HepG2 (cell line): ENCODE results near the gene FAM174C. TPM values are rescaled to one million over a fixed set of nuclear protein-coding genes. Genes with fewer than 3 reads are reported as not detected.
A peak's percentile ranks its signal among the peaks of the same experiment; 100 is the strongest.

Source experiments
- ATAC-seq: fragments of 200-7000 bp; cut with Tn5 transposase; 3 replicates; pipeline ENCODE4 v1.9.1; 2020; ENCODE audit warnings: mild to moderate bottlenecking, moderate library complexity
- BruUV-seq: library from RNA; stranded (reverse); fragments of 400-500 nt; replicated peaks from 2 replicates; lab custom pipeline; 2021; lab: Mats Ljungman, UMichigan
- CTCF ChIA-PET: fragments of 300-600 bp; formaldehyde crosslinking; extraction: SDS; loops from one replicate; lab custom pipeline; 2021; ENCODE audit warnings: low total read pairs, inconsistent platforms, low intra/inter-chr PET ratio; lab: Yijun Ruan, JAX
- POLR2A ChIA-PET: fragments of 350-600 bp; sonication (Branson Sonifier 250); formaldehyde crosslinking; loops from one replicate; lab custom pipeline; 2020; ENCODE audit warnings: antibody characterized with exemption, inconsistent platforms; lab: Yijun Ruan, JAX
- DNase-seq: peaks from one replicate; pipeline ENCODE4 v3.0.0-alpha.2; 2015; ENCODE audit warnings: low spot score
- FAIRE-seq: peaks from 3 replicates; lab custom pipeline; 2011; peaks lifted over from hg19 to GRCh38; lab: Jason Lieb, UNC
- H2AFZ ChIP-seq: one replicate; pipeline ENCODE4 v1.6.1; 2011; ENCODE audit warnings: low read length, inconsistent platforms
- H3K27ac ChIP-seq: fragments of 300-600 bp; 3 replicates; pipeline ENCODE4 v1.8.0; 2011; ENCODE audit warnings: mixed run types, mild to moderate bottlenecking, mixed read lengths, low read length, inconsistent platforms; ENCODE audit not compliant: insufficient read depth; ENCODE audit errors: extremely low read length
- H3K27me3 ChIP-seq, 2 experiments: fragments of 200-600 bp in 1 of 2; 2 replicates in 1 of 2; 3 replicates in 1 of 2; pipeline versions ENCODE4 v1.6.0 to v1.8.0; 2011; ENCODE audit warnings: low read length in 2 of 2, mild to moderate bottlenecking in 2 of 2, moderate library complexity in 2 of 2, inconsistent platforms in 1 of 2; ENCODE audit not compliant: insufficient read depth in 2 of 2, control insufficient read depth in 1 of 2
- H3K36me3 ChIP-seq, 2 experiments: fragments of 200-600 bp in 1 of 2; replicated peaks in 1 of 2; 2 replicates in 1 of 2; 3 replicates in 1 of 2; pipeline versions ENCODE4 v1.5.1 to v1.8.0; 2011; ENCODE audit warnings: low read length in 2 of 2, inconsistent platforms in 1 of 2; ENCODE audit not compliant: insufficient read depth in 2 of 2, control insufficient read depth in 1 of 2
- H3K4me1 ChIP-seq: 2 replicates; pipeline ENCODE4 v1.5.1; 2012; ENCODE audit warnings: low read length, inconsistent platforms; ENCODE audit not compliant: insufficient read depth
- H3K4me2 ChIP-seq: 2 replicates; pipeline ENCODE4 v1.6.0; 2011; ENCODE audit warnings: low read depth, low read length, inconsistent platforms
- H3K4me3 ChIP-seq, 3 experiments: fragments of 200-600 bp in 1 of 3; sonication (generic), shearing (Covaris generic) in 1 of 3; replicated peaks in 1 of 3; 2 replicates each; pipeline ENCODE4 v1.5.1; 2011 to 2016; ENCODE audit warnings: low read length in 3 of 3, inconsistent platforms in 2 of 3, low read depth in 2 of 3, mild to moderate bottlenecking in 2 of 3, control low read depth in 1 of 3, mixed read lengths in 1 of 3; ENCODE audit not compliant: insufficient read depth in 1 of 3
- H3K79me2 ChIP-seq: one replicate; pipeline ENCODE4 v1.6.1; 2011; ENCODE audit warnings: low read length, inconsistent platforms; ENCODE audit not compliant: insufficient read depth
- H3K9ac ChIP-seq: 2 replicates; pipeline ENCODE4 v1.6.0; 2011; ENCODE audit warnings: mild to moderate bottlenecking, low read depth, low read length, inconsistent platforms; ENCODE audit not compliant: insufficient read depth
- H3K9me3 ChIP-seq: 2 replicates; pipeline ENCODE4 v1.5.1; 2012; ENCODE audit warnings: mild to moderate bottlenecking, low read length
- H4K20me1 ChIP-seq: 2 replicates; pipeline ENCODE4 v1.6.0; 2011; ENCODE audit warnings: inconsistent platforms, mild to moderate bottlenecking, low read length, moderate library complexity; ENCODE audit not compliant: insufficient read depth
- PAXIP1 ChIP-seq: sonication (generic); formaldehyde crosslinking; conservative IDR thresholded peaks from 2 replicates; pipeline ENCODE4 v1.4.0; 2020; ENCODE audit warnings: mild to moderate bottlenecking, missing genetic modification reagents, moderate library complexity
- RBAK ChIP-seq: sonication (generic); formaldehyde crosslinking; IDR thresholded peaks from 2 replicates; pipeline ENCODE4 v1.5.1; 2020; ENCODE audit warnings: mild to moderate bottlenecking, missing genetic modification reagents
- RCOR2 ChIP-seq: IDR thresholded peaks from 2 replicates; pipeline ENCODE4 v1.6.1; 2016; ENCODE audit warnings: missing biosample characterization, missing genetic modification reagents
- SAP130 ChIP-seq: IDR thresholded peaks from 2 replicates; pipeline ENCODE4 v1.6.1; 2016; ENCODE audit warnings: low read depth
- ZFP36 ChIP-seq: fragments of 150-350 bp; IDR thresholded peaks from 2 replicates; pipeline ENCODE4 v1.6.1; 2018; ENCODE audit warnings: borderline replicate concordance, low read length, low read depth; ENCODE audit not compliant: partially characterized antibody
- ZFP91 ChIP-seq: sonication (generic); formaldehyde crosslinking; IDR thresholded peaks from 2 replicates; pipeline ENCODE4 v1.9.0; 2022; ENCODE audit warnings: missing genetic modification reagents, mild to moderate bottlenecking, borderline replicate concordance
- ZNF720 ChIP-seq: sonication (generic); formaldehyde crosslinking; IDR thresholded peaks from 2 replicates; pipeline ENCODE4 v1.4.0; 2020; ENCODE audit warnings: missing genetic modification reagents
- ZNF776 ChIP-seq: sonication (generic); formaldehyde crosslinking; IDR thresholded peaks from 2 replicates; pipeline ENCODE4 v1.4.0; 2020; ENCODE audit warnings: mild to moderate bottlenecking, missing genetic modification reagents
- WGBS: methylation state at CpG from one replicate; pipeline ENCODE4 v1.1.6; 2017; ENCODE audit warnings: low lambda C conversion rate; 5-methylcytosine and 5-hydroxymethylcytosine counted together
- in situ Hi-C: cut with HindIII; loops from 2 replicates; pipeline ENCODE4 v1.10.0; 2017; ENCODE audit warnings: low pct_unique_long_range_greater_than_20kb; ENCODE audit not compliant: extremely low pct_ligation_motif_present
- intact Hi-C: fragments of 100-400 bp; cut with micrococcal nuclease; formaldehyde crosslinking; loops from one replicate; pipeline ENCODE4 v1.10.0; 2022; ENCODE audit not compliant: unreplicated experiment
- polyA plus RNA-seq, 8 experiments: library from polyadenylated mRNA; depleted of rRNA in 3 of 8; stranded (reverse) in 7 of 8; unstranded in 1 of 8; fragments of >200 nt; fragmentation: Illumina TruSeq in 4 of 8; extraction: Trizol in 4 of 8; gene quantifications; 2 replicates each; pipeline versions ENCODE4 v1.2.1 to v1.2.3, GENCODE V29; 2011 to 2016; ENCODE audit warnings: low read depth in 4 of 8, missing spikeins in 1 of 8, mixed read lengths in 1 of 8; ENCODE audit not compliant: insufficient read depth in 1 of 8
- total RNA-seq, 5 experiments: library from RNA; depleted of rRNA; stranded (reverse); fragments of >200 nt; fragmentation: Illumina TruSeq; extraction: Trizol; gene quantifications; 2 replicates each; pipeline ENCODE4 v1.2.3, GENCODE V29; 2016; ENCODE audit warnings: low read depth in 1 of 5
- TF ChIP-seq, protein P1 (sequence below), 2 experiments: sonication (generic) in 1 of 2; formaldehyde crosslinking in 1 of 2; IDR thresholded peaks; 2 replicates each; pipeline versions ENCODE4 v1.5.1 to v1.6.1; 2011 to 2020; ENCODE audit warnings: borderline replicate concordance in 1 of 2, low read depth in 1 of 2, low read length in 1 of 2, mild to moderate bottlenecking in 1 of 2, missing genetic modification reagents in 1 of 2, moderate library complexity in 1 of 2

FAM174C gene
- total and polyA plus RNA-seq, 2 of the 13 experiments (the other 11 are each of a cell fraction or from before 2014, with no cell fraction given): 19.5 to 31.3 TPM

DNA sequence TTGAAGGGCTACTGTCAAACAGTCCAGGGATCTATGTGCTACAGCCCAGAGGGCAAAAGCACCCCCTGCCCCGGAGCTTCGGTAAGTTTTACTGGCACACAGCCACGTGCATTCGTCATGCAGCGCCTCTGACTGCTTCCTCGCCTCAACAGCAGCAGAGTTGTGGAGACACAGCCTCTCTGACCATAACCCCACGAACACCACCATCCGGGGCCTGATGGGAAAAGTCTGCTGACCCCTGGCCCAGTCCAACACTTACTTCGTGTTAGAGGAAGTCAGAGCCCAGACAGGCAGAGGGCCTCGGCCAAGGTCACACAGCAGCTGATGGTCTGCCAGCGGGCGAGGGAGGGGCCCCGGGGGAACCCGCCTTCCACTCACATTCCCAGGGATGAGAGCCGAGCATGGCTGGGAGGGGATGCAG lies 42.7 kb upstream of the FAM174C start (continued):
- TF ChIP-seq PAXIP1 (CRISPR knock-in tag) (0 out of 2 replicates have a peak, but pooled peaks have one; percentile 24), RCOR2 (CRISPR knock-in tag) (0 out of 2 replicates have a peak, but pooled peaks have one; percentile 28), ZFP36 (peak; percentile 67), SAP130 (peak; percentile 36; the same call in 1 of the 2 replicates)

DNA sequence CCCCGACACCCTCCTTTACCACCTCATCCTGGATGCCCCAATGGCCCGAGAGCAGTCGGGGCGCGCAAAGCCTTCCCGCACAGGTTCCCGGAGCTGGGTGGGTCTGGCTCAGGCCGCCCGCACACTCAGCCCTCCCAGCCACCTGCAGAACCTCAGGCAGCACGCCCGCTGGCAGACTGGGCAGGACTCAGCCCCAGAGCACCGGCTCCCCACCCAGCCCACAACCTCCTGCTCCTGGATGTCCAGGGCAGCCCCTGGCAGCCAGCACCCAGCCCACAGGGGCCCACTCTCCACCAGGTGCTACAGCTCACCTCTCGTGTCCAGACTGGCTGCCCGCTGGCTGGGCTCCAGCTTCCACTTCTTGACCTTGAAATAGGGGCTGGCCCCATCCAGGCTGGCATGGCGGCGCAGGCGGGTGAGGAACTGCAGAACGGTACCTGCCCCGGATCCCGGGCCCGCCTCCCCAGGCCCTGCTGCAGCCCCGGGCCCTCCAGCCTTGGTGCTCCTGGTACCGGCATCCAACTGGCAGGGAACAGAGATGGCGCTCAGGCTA lies 42.1 kb upstream of the FAM174C start:
- Histone ChIP-seq H3K79me2 (no peaks in the 10 kb centered on the region), H3K4me3 (no peak overlapping the region), H3K27ac (no peak overlapping the region), H3K9me3 (no peaks in the 10 kb centered on the region), H3K4me2 (no peak overlapping the region), H4K20me1 (no peaks in the 10 kb centered on the region), H3K4me1 (peaks cover 26% of the 10 kb centered on the region), H3K36me3 (peaks cover 0 to 3% of the 10 kb centered on the region in 2 experiments; a peak in 1 of 5 replicates), H3K27me3 (no peaks in the 10 kb centered on the region), H3K9ac (no peak overlapping the region), H2AFZ (no peak overlapping the region)
- no TSS peak for BruUV-seq
- FAIRE-seq (no peak), ATAC-seq (no peak; the same call in 2 of the 3 replicates), DNase-seq (no peak)
- ChIA-PET CTCF (no interaction called here), POLR2A (interaction anchor here (0.6 kb wide), 1 partner anchor 57 kb away, joined by 4 read pairs; no protein-coding TSS in a partner anchor)
- intact Hi-C loops: no loop called here
- 99% methylated on average over 11 of the region's 24 CpGs for WGBS
- in situ Hi-C loops: no loop called here
- TF ChIP-seq RBAK (CRISPR knock-in tag): no peak
- no peak for TF ChIP-seq ZNF720
- TF ChIP-seq, protein P1, sequence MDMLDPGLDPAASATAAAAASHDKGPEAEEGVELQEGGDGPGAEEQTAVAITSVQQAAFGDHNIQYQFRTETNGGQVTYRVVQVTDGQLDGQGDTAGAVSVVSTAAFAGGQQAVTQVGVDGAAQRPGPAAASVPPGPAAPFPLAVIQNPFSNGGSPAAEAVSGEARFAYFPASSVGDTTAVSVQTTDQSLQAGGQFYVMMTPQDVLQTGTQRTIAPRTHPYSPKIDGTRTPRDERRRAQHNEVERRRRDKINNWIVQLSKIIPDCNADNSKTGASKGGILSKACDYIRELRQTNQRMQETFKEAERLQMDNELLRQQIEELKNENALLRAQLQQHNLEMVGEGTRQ (IDR thresholded peaks at IDR 0.05; ENCODE audit: low read depth, low read length): no peak
- TF ChIP-seq, protein P1 (CRISPR knock-in tag; IDR thresholded peaks at IDR 0.05; ENCODE audit: borderline replicate concordance): no peak
- 0 out of 2 replicates have a peak, but pooled peaks have one; percentile 29 for TF ChIP-seq ZNF776
- peak; percentile 6; the same call in 1 of the 2 replicates for TF ChIP-seq ZFP91 (CRISPR knock-in tag)
